ENCODE data around the gene RNF38.

GRCh38 chr9:36407122-36407723 lies 7.2 kb upstream of the RNF38 start:
- peak; percentile 86 to 97 (median 92) for TF ChIP-seq CTCF (IDR thresholded peaks at IDR 0.05)
- TF ChIP-seq POLR2A (IDR thresholded peaks at IDR 0.05), result no peak
